Measurements from ENCODE around the gene UBA1.

Gene UBA1

GRCh38 chrX:47210661-47211425 is 17.2 kb downstream of the UBA1 start:
- in situ Hi-C loops (cut with MboI; ENCODE audit: low sequenced_read_pairs) = loop anchor here (25.0 kb wide), 1 partner anchor 301 kb away; no protein-coding TSS in a partner anchor

GRCh38 chrX:47212381-47213293 is 19.0 kb downstream of the UBA1 start:
- in situ Hi-C loops (cut with MboI; ENCODE audit: low sequenced_read_pairs) = loop anchor here (25.0 kb wide), 1 partner anchor 300 kb away; no protein-coding TSS in a partner anchor

- in situ Hi-C loops (cut with MboI; ENCODE audit: low sequenced_read_pairs) = loop anchor here (25.0 kb wide), 1 partner anchor 298 kb away; no protein-coding TSS in a partner anchor
Measured at GRCh38 chrX:47214435-47215077, 20.9 kb downstream of the UBA1 start.

- in situ Hi-C loops (cut with MboI; ENCODE audit: low sequenced_read_pairs) = loop anchor here (25.0 kb wide), 1 partner anchor 297 kb away; no protein-coding TSS in a partner anchor
Measured at GRCh38 chrX:47215291-47215900, 21.8 kb downstream of the UBA1 start.

GRCh38 chrX:47216393-47216925 is 22.8 kb downstream of the UBA1 start:
- in situ Hi-C loops (cut with MboI; ENCODE audit: low sequenced_read_pairs) = loop anchor here (25.0 kb wide), 1 partner anchor 296 kb away; no protein-coding TSS in a partner anchor

- in situ Hi-C loops (cut with MboI; ENCODE audit: low sequenced_read_pairs) = loop anchor here (25.0 kb wide), 1 partner anchor 295 kb away; no protein-coding TSS in a partner anchor
Measured at GRCh38 chrX:47217121-47217851, 23.7 kb downstream of the UBA1 start.

- in situ Hi-C loops (cut with MboI; ENCODE audit: low sequenced_read_pairs) = loop anchor here (25.0 kb wide), 1 partner anchor 294 kb away; no protein-coding TSS in a partner anchor
Measured at GRCh38 chrX:47217852-47218279, 24.2 kb downstream of the UBA1 start.

GRCh38 chrX:47218280-47218919 is 24.8 kb downstream of the UBA1 start, which contains the start of gene CDK16:
Gene CDK16 (plus strand): TSS chrX:47218681. CDS start chrX:47223558, 4,877 bp downstream.
- in situ Hi-C loops (cut with MboI; ENCODE audit: low sequenced_read_pairs) = loop anchor here (25.0 kb wide), 1 partner anchor 294 kb away; no protein-coding TSS in a partner anchor

GRCh38 chrX:47218920-47219815 is 25.5 kb downstream of the UBA1 start:
- in situ Hi-C loops (cut with MboI; ENCODE audit: low sequenced_read_pairs) = loop anchor here (25.0 kb wide), 1 partner anchor 293 kb away; no protein-coding TSS in a partner anchor

GRCh38 chrX:47221756-47222155 is 28.1 kb downstream of the UBA1 start:
- in situ Hi-C loops (cut with MboI; ENCODE audit: low sequenced_read_pairs) = loop anchor here (25.0 kb wide), 1 partner anchor 291 kb away; no protein-coding TSS in a partner anchor

GRCh38 chrX:47222751-47223350 is 29.2 kb downstream of the UBA1 start:
- in situ Hi-C loops (cut with MboI; ENCODE audit: low sequenced_read_pairs) = loop anchor here (25.0 kb wide), 1 partner anchor 289 kb away; no protein-coding TSS in a partner anchor

GRCh38 chrX:47223476-47224250 is 30.0 kb downstream of the UBA1 start:
- in situ Hi-C loops (cut with MboI; ENCODE audit: low sequenced_read_pairs) = loop anchor here (25.0 kb wide), 1 partner anchor 289 kb away; no protein-coding TSS in a partner anchor

GRCh38 chrX:47224266-47224895 is 30.8 kb downstream of the UBA1 start:
- in situ Hi-C loops (cut with MboI; ENCODE audit: low sequenced_read_pairs) = loop anchor here (25.0 kb wide), 1 partner anchor 288 kb away; no protein-coding TSS in a partner anchor

GRCh38 chrX:47224896-47225290 is 31.3 kb downstream of the UBA1 start:
- in situ Hi-C loops (cut with MboI; ENCODE audit: low sequenced_read_pairs) = loop anchor here (25.0 kb wide), 1 partner anchor 287 kb away; no protein-coding TSS in a partner anchor

GRCh38 chrX:47226071-47226470 is 32.4 kb downstream of the UBA1 start:
- in situ Hi-C loops (cut with MboI; ENCODE audit: low sequenced_read_pairs) = no loop called here
